Gastrocnemius medialis (tissue), 4 donors: ENCODE measurements around the gene YWHAG. TPM values are rescaled to one million over a fixed set of nuclear protein-coding genes. Genes with fewer than 3 reads are reported as not detected.
"Not testable (repeated sequence)": the region's sequence is repeated elsewhere in the genome, so short reads cannot be mapped to it uniquely, and the experiment has no call there.

Experiments used
- ATAC-seq, 2 donors: fragments of 150-250 bp; one replicate each; pipeline ENCODE4 v1.9.1; 2016
- DNase-seq, 2 donors: peaks; one replicate each; pipeline ENCODE4 v3.0.0-alpha.2; 2019
- H3K27ac ChIP-seq, 4 donors: fragments of 200-600 bp; sonication (generic); 1 replicate in 1 of 4; 2 replicates in 3 of 4; pipeline ENCODE4 v1.5.1; 2016 to 2018; ENCODE audit warnings: mild to moderate bottlenecking in 2 of 4, moderate library complexity in 1 of 4
- H3K27me3 ChIP-seq, 3 donors: fragments of 200-600 bp; sonication (generic) in 2 of 3; 1 replicate in 1 of 3; 2 replicates in 2 of 3; pipeline versions ENCODE4 v1.5.1 to v1.6.0; 2016 to 2019; ENCODE audit warnings: mild to moderate bottlenecking in 1 of 3, moderate library complexity in 1 of 3
- H3K36me3 ChIP-seq, 2 donors: fragments of 200-600 bp; sonication (generic) in 1 of 2; one replicate each; pipeline ENCODE4 v1.5.1; 2017 to 2018
- H3K4me1 ChIP-seq, 2 donors: fragments of 200-600 bp; sonication (generic) in 1 of 2; one replicate each; pipeline ENCODE4 v1.5.1; 2016 to 2017; ENCODE audit warnings: mild to moderate bottlenecking in 2 of 2
- H3K4me3 ChIP-seq, 4 donors: fragments of 200-600 bp; sonication (generic) in 3 of 4; 1 replicate in 1 of 4; 2 replicates in 3 of 4; pipeline ENCODE4 v1.5.1; 2016 to 2019; ENCODE audit warnings: mild to moderate bottlenecking in 2 of 4
- H3K9me3 ChIP-seq, 3 donors: fragments of 200-600 bp; sonication (generic) in 2 of 3; 1 replicate in 1 of 3; 2 replicates in 2 of 3; pipeline ENCODE4 v1.5.1; 2016 to 2019
- CTCF ChIP-seq, 5 experiments: fragments of 450-650 bp in 3 of 5; fragments of 200-600 bp in 2 of 5; sonication (generic) in 2 of 5; IDR thresholded peaks in 4 of 5; conservative IDR thresholded peaks in 1 of 5; 1 replicate in 4 of 5; 2 replicates in 1 of 5; pipeline ENCODE4 v1.5.1; 2016 to 2019; ENCODE audit warnings: antibody characterized with exemption in 5 of 5, mild to moderate bottlenecking in 3 of 5, moderate library complexity in 3 of 5
- POLR2A ChIP-seq, 2 donors: fragments of 450-650 bp; IDR thresholded peaks; one replicate each; pipeline ENCODE4 v1.6.1; 2017; ENCODE audit warnings: antibody characterized with exemption in 2 of 2, mild to moderate bottlenecking in 2 of 2, moderate library complexity in 2 of 2
- in situ Hi-C, 4 donors: fragments of 200-750 bp; cut with MboI; loops; one replicate each; pipeline versions ENCODE4 v1.15.0 to v1.8.0; 2017; ENCODE audit warnings: low sequenced_read_pairs in 4 of 4
- intact Hi-C: fragments of 100-400 bp; cut with DNase I; formaldehyde crosslinking; loops from one replicate; pipeline ENCODE4 v1.15.1; 2023; ENCODE audit warnings: low total_unique reads
- total RNA-seq, 4 donors: library from RNA; depleted of rRNA; stranded (reverse); fragments of >200 nt; gene quantifications; one replicate each; pipeline versions ENCODE4 v1.1.0 to v1.2.3, GENCODE V29; 2016

The YWHAG gene
- total RNA-seq, 4 donors from 2014 or later: 119 to 262 (median 179) TPM

GRCh38 chr7:76364198-76364584 lies 5.4 kb upstream of the YWHAG start:
- no peaks in the 10 kb centered on the region for H3K9me3 ChIP-seq
- TF ChIP-seq CTCF (IDR thresholded peaks at IDR 0.05 in 4 of 5, conservative IDR thresholded peaks at IDR 0.05 in 1 of 5) (no peak), POLR2A (IDR thresholded peaks at IDR 0.05) (no peak)
- in situ Hi-C loops (loop anchor here in 1 of 4 donors (5.0 kb wide), 1 partner anchor 47 kb away; no protein-coding TSS in a partner anchor), intact Hi-C loops (no loop called here)
- DNase-seq: no peak
- H3K27ac ChIP-seq: peak overlapping the region; percentile 71 to 88 (median 79)
- H3K36me3 ChIP-seq: no peaks in the 10 kb centered on the region
- H3K4me3 ChIP-seq: peak overlapping the region in 2 of 4 donors; percentile 7 to 34
- H3K4me1 ChIP-seq: peaks cover 28% of the 10 kb centered on the region in 2 donors
- no peaks in the 10 kb centered on the region for H3K27me3 ChIP-seq
- no peak for ATAC-seq

- peaks cover 28% of the 10 kb centered on the region in 2 donors for H3K4me1 ChIP-seq
- H3K36me3 ChIP-seq, H3K4me3 ChIP-seq, H3K27me3 ChIP-seq, intact Hi-C loops, H3K9me3 ChIP-seq, DNase-seq, ATAC-seq: not testable (repeated sequence)
- in situ Hi-C loops: loop anchor here in 1 of 4 donors (5.0 kb wide), 1 partner anchor 46 kb away; no protein-coding TSS in a partner anchor
- peak overlapping the region; percentile 71 to 88 (median 79) for H3K27ac ChIP-seq
Measured at GRCh38 chr7:76363754-76364153, 5.0 kb upstream of the YWHAG start.

DNA sequence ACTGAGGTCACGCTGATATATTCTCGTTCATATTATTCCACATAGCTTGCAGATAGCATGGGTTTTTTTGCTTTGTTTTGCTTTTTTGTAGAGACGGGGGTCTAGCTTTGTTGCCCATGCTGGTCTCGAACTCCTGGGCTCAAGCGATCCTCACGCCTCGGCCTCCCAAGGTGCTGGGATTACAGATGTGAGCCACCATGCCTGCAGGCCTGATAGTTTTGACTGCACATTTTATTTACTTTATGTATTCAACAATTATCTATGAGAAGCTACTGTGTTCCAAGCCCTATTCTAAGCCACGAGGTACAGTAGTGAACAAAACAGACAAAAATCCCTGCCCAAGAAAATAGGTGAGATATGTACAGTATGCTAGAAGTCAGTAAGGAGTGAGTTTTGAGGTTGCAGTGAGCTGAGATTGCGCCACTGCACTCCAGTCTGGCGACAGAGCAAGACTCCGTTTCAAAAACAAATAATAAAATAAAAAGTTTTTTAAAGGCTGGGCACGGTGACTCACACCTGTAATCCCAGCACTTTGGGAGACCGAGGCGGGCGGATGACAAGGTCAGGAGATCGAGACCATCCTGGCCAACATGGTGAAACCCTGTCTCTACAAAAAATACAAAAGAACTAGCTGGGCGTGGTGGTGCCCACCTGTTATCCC lies 1.3 kb upstream of the YWHAG start:
- in situ Hi-C loops (loop anchor here in 2 of 4 donors (5.0 kb wide), 2 partner anchors 38 to 43 kb away; no protein-coding TSS in a partner anchor), intact Hi-C loops (loop anchor here (1.0 to 5.0 kb wide), 4 partner anchors 33 to 183 kb away; no protein-coding TSS in a partner anchor)
- H3K4me3 ChIP-seq: peak overlapping the region in 3 of 4 donors; percentile 88 to 97 (median 92)
- H3K27me3 ChIP-seq: no peaks in the 10 kb centered on the region
- TF ChIP-seq CTCF (IDR thresholded peaks at IDR 0.05 in 4 of 5, conservative IDR thresholded peaks at IDR 0.05 in 1 of 5) (no peak), POLR2A (IDR thresholded peaks at IDR 0.05) (no peak)
- DNase-seq (no peak), ATAC-seq (no peak)
- peak overlapping the region; percentile 96 to 100 (median 98) for H3K27ac ChIP-seq
- H3K4me1 ChIP-seq: peaks cover 41 to 42% of the 10 kb centered on the region in 2 donors
- no peaks in the 10 kb centered on the region for H3K36me3 ChIP-seq
- no peaks in the 10 kb centered on the region for H3K9me3 ChIP-seq

DNA sequence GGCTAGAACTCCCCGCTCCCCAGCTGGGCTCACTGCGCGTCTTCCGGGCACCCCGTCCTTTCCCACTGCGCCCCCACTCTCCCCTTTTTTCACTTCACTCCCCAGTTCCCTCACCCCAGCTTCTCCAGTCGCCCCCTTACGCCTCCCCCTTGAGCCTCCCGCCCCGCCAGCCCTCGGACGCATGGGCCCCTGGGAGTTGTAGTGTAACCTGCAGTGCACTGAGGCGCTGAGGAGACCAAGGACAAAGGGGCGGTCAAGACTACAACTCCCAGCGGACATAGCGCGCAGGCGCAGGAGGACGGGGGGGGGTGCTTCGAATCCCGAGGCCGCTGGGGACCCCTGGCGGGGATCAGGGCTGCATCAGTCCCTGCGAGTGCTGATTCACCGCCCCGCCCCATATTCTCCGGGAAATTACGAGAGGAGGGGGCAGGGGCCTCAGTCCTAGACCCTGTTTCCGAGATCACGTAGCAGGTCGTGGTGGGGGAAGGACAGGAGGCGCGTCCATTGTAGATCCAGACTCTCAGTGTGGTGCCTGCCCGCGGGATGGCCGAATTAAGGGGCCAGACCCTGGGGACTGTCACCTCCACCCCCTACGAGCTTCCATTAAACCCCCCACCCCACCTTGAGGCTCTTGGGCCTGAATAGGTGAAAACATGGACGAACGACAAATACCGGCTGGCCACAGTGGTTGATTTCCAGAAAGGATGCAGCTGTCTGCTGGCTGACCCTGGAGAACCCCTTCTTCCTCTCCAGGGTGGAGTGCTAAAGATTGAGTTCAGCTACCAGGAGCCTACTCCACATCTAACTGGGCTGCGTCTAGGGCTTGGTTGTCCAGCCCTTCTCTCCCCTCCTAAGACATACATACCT lies 553 bp upstream of the YWHAG start:
- TF ChIP-seq CTCF (IDR thresholded peaks at IDR 0.05 in 4 of 5, conservative IDR thresholded peaks at IDR 0.05 in 1 of 5) (peak; percentile 69 to 91 (median 83)), POLR2A (IDR thresholded peaks at IDR 0.05) (no peak)
- no peaks in the 10 kb centered on the region for H3K36me3 ChIP-seq
- peak; percentile 91 to 93 for ATAC-seq
- intact Hi-C loops: loop anchor here (1.0 to 5.0 kb wide), 4 partner anchors 34 to 182 kb away; no protein-coding TSS in a partner anchor
- in situ Hi-C loops: loop anchor here in 1 of 4 donors (5.0 kb wide), 1 partner anchor 37 kb away; no protein-coding TSS in a partner anchor
- peak overlapping the region; percentile 96 to 100 (median 98) for H3K27ac ChIP-seq
- no peaks in the 10 kb centered on the region for H3K27me3 ChIP-seq
- no peaks in the 10 kb centered on the region for H3K9me3 ChIP-seq
- DNase-seq: peak; percentile 98 to 99
- peaks cover 41 to 43% of the 10 kb centered on the region in 2 donors for H3K4me1 ChIP-seq
- peak overlapping the region; percentile 81 to 97 (median 90) for H3K4me3 ChIP-seq
